Right ventricle myocardium inferior (tissue), 1 donor: ENCODE measurements around the gene PIGQ. TPM values are rescaled to one million over a fixed set of nuclear protein-coding genes. Genes with fewer than 3 reads are reported as not detected.

Source experiments
- ATAC-seq: fragments of 200-7000 bp; cut with Tn5 transposase; one replicate; pipeline ENCODE4 v1.9.1; 2020; ENCODE audit warnings: mild to moderate bottlenecking, moderate library complexity
- DNase-seq: peaks from one replicate; pipeline ENCODE4 v3.0.0; 2021; ENCODE audit errors: missing footprints
- intact Hi-C: fragments of 100-400 bp; cut with DNase I; formaldehyde crosslinking; loops from one replicate; pipeline ENCODE4 v1.11.0; 2022
- microRNA-seq: library from miRNA; unstranded; fragments of <30 nt; microRNA quantifications from one replicate; pipeline ENCODE4 v1.2.0, GENCODE V29; 2020
- total RNA-seq: library from RNA; stranded (reverse); fragmentation: NEBNext Ultra II Directional; extraction: Animal tissue kit (Norgen Biotek cat#: 25700); gene quantifications from one replicate; pipeline ENCODE4 v1.2.1, GENCODE V29; 2021
- donor health status: DM: no; HTN: yes; CAD: no; lungs with severe emphysema.

PIGQ gene
- total RNA-seq, 1 donor from 2014 or later = 16.6 TPM

GRCh38 chr16:631808-632358, 62.1 kb downstream of the PIGQ start:
- no peak for ATAC-seq

GRCh38 chr16:632486-633335, 62.9 kb downstream of the PIGQ start:
- intact Hi-C loops = no loop called here
- DNase-seq = no peak
- no peak for ATAC-seq

More at GRCh38 chr16:631808-632358, 62.1 kb downstream of the PIGQ start:
- DNase-seq = no peak
- intact Hi-C loops = no loop called here

- intact Hi-C loops = no loop called here
- no peak for DNase-seq
- ATAC-seq = no peak
Observed at GRCh38 chr16:633336-634050, 63.7 kb downstream of the PIGQ start.

Small RNA genes lying within 50 kb of the gene (microRNA-seq; reads per million reads assigned to microRNA genes)
- 1.4 reads per million for gene MIR3176
- not detected for gene MIR5587

Other genes starting within 250 kb of the PIGQ start
- gene AXIN1, start 217.2 kb upstream of the PIGQ start, total RNA-seq = 12.8 TPM
- 83.1 TPM for gene MRPL28, start 199.4 kb upstream of the PIGQ start, total RNA-seq
- gene PGAP6, start 188.0 kb upstream of the PIGQ start, total RNA-seq = 32.1 TPM
- 91.3 TPM for gene NME4, start 172.8 kb upstream of the PIGQ start, total RNA-seq
- gene DECR2, start 168.1 kb upstream of the PIGQ start, total RNA-seq = 10.6 TPM
- gene RAB11FIP3, start 144.3 kb upstream of the PIGQ start, total RNA-seq = 23.3 TPM
- 16.8 TPM for gene CAPN15, start 42.3 kb upstream of the PIGQ start, total RNA-seq
- gene PRR35, start 9.6 kb upstream of the PIGQ start, total RNA-seq = not detected
- gene NHLRC4, start 3.0 kb upstream of the PIGQ start, total RNA-seq = 0.57 TPM
- 8.8 TPM for gene RAB40C, start 20.1 kb downstream of the PIGQ start, total RNA-seq
- 0.16 TPM for gene WFIKKN1, start 61.0 kb downstream of the PIGQ start, total RNA-seq
- gene METTL26, start 66.3 kb downstream of the PIGQ start, total RNA-seq = 53.5 TPM
- gene MCRIP2, start 71.9 kb downstream of the PIGQ start, total RNA-seq = 194 TPM
- 7.7 TPM for gene WDR90, start 79.4 kb downstream of the PIGQ start, total RNA-seq
- gene RHOT2, start 98.2 kb downstream of the PIGQ start, total RNA-seq = 86.0 TPM
- gene RHBDL1, start 105.7 kb downstream of the PIGQ start, total RNA-seq = 2.1 TPM
- gene STUB1, start 110.4 kb downstream of the PIGQ start, total RNA-seq = 120 TPM
- gene JMJD8, start 114.4 kb downstream of the PIGQ start, total RNA-seq = 46.4 TPM
- 7.8 TPM for gene WDR24, start 120.4 kb downstream of the PIGQ start, total RNA-seq
- not detected for gene FBXL16, start 135.8 kb downstream of the PIGQ start, total RNA-seq
- 60.4 TPM for gene METRN, start 145.2 kb downstream of the PIGQ start, total RNA-seq
- gene ANTKMT, start 151.2 kb downstream of the PIGQ start, total RNA-seq = 29.1 TPM
- gene CCDC78, start 156.5 kb downstream of the PIGQ start, total RNA-seq = 0.49 TPM
- gene HAGHL, start 157.1 kb downstream of the PIGQ start, total RNA-seq = 18.7 TPM
- gene CIAO3, start 171.0 kb downstream of the PIGQ start, total RNA-seq = 32.2 TPM
- 1.9 TPM for gene MSLN, start 190.8 kb downstream of the PIGQ start, total RNA-seq
- 9.7 TPM for gene RPUSD1, start 218.4 kb downstream of the PIGQ start, total RNA-seq
- gene CHTF18, start 218.7 kb downstream of the PIGQ start, total RNA-seq = 6.4 TPM
- gene GNG13, start 230.8 kb downstream of the PIGQ start, total RNA-seq = not detected